PC-3 (cell line): ENCODE data around the gene THADA. TPM values are rescaled to one million over a fixed set of nuclear protein-coding genes. Genes with fewer than 3 reads are reported as not detected.

ENCODE experiments used
- ATAC-seq: fragments of 200-7000 bp; cut with Tn5 transposase; 2 replicates; pipeline ENCODE4 v1.9.1; 2020; ENCODE audit warnings: mild to moderate bottlenecking, moderate library complexity
- BruUV-seq: library from RNA; stranded (reverse); fragments of 400-500 nt; replicated peaks from 2 replicates; lab custom pipeline; 2021; lab: Mats Ljungman, UMichigan
- CTCF ChIA-PET: fragments of 300-600 bp; sonication (Branson Sonifier 250); formaldehyde crosslinking; loops from one replicate; lab custom pipeline; 2022; ENCODE audit warnings: antibody characterized with exemption; lab: Charles Lee
- POLR2A ChIA-PET: fragments of 300-600 bp; sonication (Branson Sonifier 250); formaldehyde crosslinking; loops from one replicate; lab custom pipeline; 2022; ENCODE audit warnings: antibody characterized with exemption; ENCODE audit not compliant: unreplicated experiment; lab: Charles Lee
- DNase-seq: peaks from one replicate; pipeline ENCODE4 v3.0.0-alpha.2; 2015
- H2AFZ ChIP-seq: fragments of 300-600 bp; sonication (generic); 2 replicates; pipeline ENCODE4 v1.6.0; 2016; ENCODE audit warnings: antibody characterized with exemption, low read length
- H3F3A ChIP-seq: fragments of 300-600 bp; sonication (generic); one replicate; pipeline ENCODE4 v1.6.0; 2017; ENCODE audit warnings: antibody characterized with exemption, low read length, control low read depth, mild to moderate bottlenecking; ENCODE audit not compliant: unreplicated experiment
- H3K27ac ChIP-seq: fragments of 300-600 bp; sonication (generic); 2 replicates; pipeline ENCODE4 v1.5.1; 2016; ENCODE audit warnings: mild to moderate bottlenecking, low read length
- H3K27me3 ChIP-seq: fragments of 300-600 bp; sonication (generic); 2 replicates; pipeline ENCODE4 v1.6.1; 2016; ENCODE audit warnings: low read length, mixed read lengths
- H3K36me3 ChIP-seq: fragments of 300-600 bp; sonication (generic); 2 replicates; pipeline ENCODE4 v1.6.1; 2016; ENCODE audit warnings: low read depth, mixed run types, low read length, mixed read lengths
- H3K4me1 ChIP-seq: fragments of 300-600 bp; sonication (generic); 2 replicates; pipeline ENCODE4 v1.5.1; 2016; ENCODE audit warnings: low read length; ENCODE audit not compliant: insufficient read depth
- H3K4me2 ChIP-seq: fragments of 300-600 bp; sonication (generic); 2 replicates; pipeline ENCODE4 v1.6.0; 2016; ENCODE audit warnings: low read length
- H3K4me3 ChIP-seq: fragments of 300-600 bp; sonication (generic); 2 replicates; pipeline ENCODE4 v1.5.1; 2016; ENCODE audit warnings: mild to moderate bottlenecking, low read length, mixed read lengths
- H3K79me2 ChIP-seq: fragments of 300-600 bp; sonication (generic); 2 replicates; pipeline ENCODE4 v1.6.1; 2017; ENCODE audit warnings: low read length, mixed read lengths
- H3K9ac ChIP-seq: fragments of 300-600 bp; sonication (generic); 2 replicates; pipeline ENCODE4 v1.6.0; 2016; ENCODE audit warnings: mild to moderate bottlenecking, low read length
- H3K9me2 ChIP-seq: fragments of 300-600 bp; sonication (generic); replicated peaks from 2 replicates; pipeline ENCODE4 v1.6.1; 2016; ENCODE audit warnings: mixed run types, low read length, mixed read lengths
- H3K9me3 ChIP-seq: fragments of 300-600 bp; sonication (generic); 2 replicates; pipeline ENCODE4 v1.6.1; 2016; ENCODE audit warnings: low read length, mixed read lengths
- H4K20me1 ChIP-seq: fragments of 300-600 bp; sonication (generic); 2 replicates; pipeline ENCODE4 v1.6.1; 2016; ENCODE audit warnings: low read length, mixed read lengths
- CTCF ChIP-seq: fragments of 300-600 bp; sonication (generic); conservative IDR thresholded peaks from 2 replicates; pipeline ENCODE4 v1.5.1; 2017; ENCODE audit warnings: antibody characterized with exemption, low read depth, mild to moderate bottlenecking, low read length
- EZH2 ChIP-seq: fragments of 300-600 bp; sonication (generic); IDR thresholded peaks from one replicate; pipeline ENCODE4 v1.6.1; 2017; ENCODE audit warnings: antibody characterized with exemption, mild to moderate bottlenecking, low read length; ENCODE audit not compliant: unreplicated experiment
- EZH2phosphoT487 ChIP-seq: fragments of 300-600 bp; sonication (generic); IDR thresholded peaks from 2 replicates; pipeline ENCODE4 v1.6.1; 2018; ENCODE audit warnings: mild to moderate bottlenecking, antibody characterized with exemption, low read length, borderline replicate concordance
- intact Hi-C: fragments of 100-400 bp; cut with micrococcal nuclease; formaldehyde crosslinking; loops from 2 replicates; pipeline ENCODE4 v1.9.0; 2023
- total RNA-seq: library from RNA; depleted of rRNA; stranded (reverse); fragments of >200 nt; gene quantifications from 2 replicates; pipeline ENCODE4 v1.2.3, GENCODE V29; 2014

THADA gene
- total RNA-seq, 1 experiment from 2014 or later, result 33.6 TPM

GRCh38 chr2:43206602-43207001 is 389.2 kb downstream of the THADA start:
- Histone ChIP-seq H3K79me2 (no peaks in the 10 kb centered on the region), H3K4me1 (peaks cover 9% of the 10 kb centered on the region), H3K9me3 (no peaks in the 10 kb centered on the region), H3K9ac (no peak overlapping the region), H3K4me3 (no peak overlapping the region), H3K36me3 (no peaks in the 10 kb centered on the region), H4K20me1 (no peaks in the 10 kb centered on the region), H3K27me3 (no peaks in the 10 kb centered on the region), H2AFZ (no peak overlapping the region), H3K4me2 (no peak overlapping the region), H3K9me2 (no peaks in the 10 kb centered on the region), H3K27ac (no peak overlapping the region), H3F3A (no peaks in the 10 kb centered on the region)
- ChIA-PET CTCF (no interaction called here), POLR2A (no interaction called here)
- no TSS peak for BruUV-seq
- DNase-seq, result no peak
- intact Hi-C loops, result no loop called here
- no peak for ATAC-seq
- TF ChIP-seq CTCF (no peak), EZH2 (no peak), EZH2phosphoT487 (no peak)

- H3K27ac ChIP-seq, result no peak overlapping the region
- H3K27me3 ChIP-seq, result no peaks in the 10 kb centered on the region
- intact Hi-C loops, result no loop called here
- H3K9me3 ChIP-seq, result no peaks in the 10 kb centered on the region
- H3K36me3 ChIP-seq, result no peaks in the 10 kb centered on the region
- no peak overlapping the region for H3K4me2 ChIP-seq
- DNase-seq, result no peak
- no peaks in the 10 kb centered on the region for H4K20me1 ChIP-seq
- no peaks in the 10 kb centered on the region for H3K79me2 ChIP-seq
- H3F3A ChIP-seq, result no peaks in the 10 kb centered on the region
- ChIA-PET POLR2A (interaction anchor here (0.6 kb wide), 1 partner anchor 393 kb away, joined by 5 read pairs; no protein-coding TSS in a partner anchor), CTCF (interaction anchor here (0.5 kb wide), 1 partner anchor 20 kb away, joined by 7 read pairs; no protein-coding TSS in a partner anchor)
- no peak for ATAC-seq
- H3K9me2 ChIP-seq, result no peaks in the 10 kb centered on the region
- TF ChIP-seq CTCF (no peak), EZH2phosphoT487 (no peak), EZH2 (no peak)
- peaks cover 24% of the 10 kb centered on the region for H3K4me1 ChIP-seq
- H2AFZ ChIP-seq, result no peak overlapping the region
- no TSS peak for BruUV-seq
- no peak overlapping the region for H3K9ac ChIP-seq
- H3K4me3 ChIP-seq, result no peak overlapping the region
Observed at GRCh38 chr2:43203373-43203772, 392.5 kb downstream of the THADA start.

- CTCF ChIA-PET, result no interaction called here
- POLR2A ChIA-PET, result no interaction called here
- no peak overlapping the region for H3K9ac ChIP-seq
- no peaks in the 10 kb centered on the region for H4K20me1 ChIP-seq
- ATAC-seq (no peak), DNase-seq (no peak)
- H3K79me2 ChIP-seq, result no peaks in the 10 kb centered on the region
- no peak overlapping the region for H3K4me2 ChIP-seq
- no peaks in the 10 kb centered on the region for H3F3A ChIP-seq
- no peak overlapping the region for H3K27ac ChIP-seq
- BruUV-seq, result no TSS peak
- no peak overlapping the region for H3K4me3 ChIP-seq
- no peaks in the 10 kb centered on the region for H3K36me3 ChIP-seq
- H2AFZ ChIP-seq, result no peak overlapping the region
- TF ChIP-seq CTCF (no peak), EZH2 (no peak), EZH2phosphoT487 (no peak)
- H3K9me2 ChIP-seq, result no peaks in the 10 kb centered on the region
- no peaks in the 10 kb centered on the region for H3K27me3 ChIP-seq
- intact Hi-C loops, result no loop called here
- no peaks in the 10 kb centered on the region for H3K9me3 ChIP-seq
- H3K4me1 ChIP-seq, result peaks cover 17% of the 10 kb centered on the region
Observed at GRCh38 chr2:43202289-43202688, 393.5 kb downstream of the THADA start.
